Fibroblast of upper back skin (primary cell): ENCODE data around the gene KCNMA1.
A peak's percentile ranks its signal among the peaks of the same experiment; 100 is the strongest.
"Not testable (repeated sequence)": the region's sequence is repeated elsewhere in the genome, so short reads cannot be mapped to it uniquely, and the experiment has no call there.

Source experiments
- DNase-seq: peaks from one replicate; pipeline ENCODE4 v3.0.0-alpha.2; 2013

KCNMA1 gene

DNA sequence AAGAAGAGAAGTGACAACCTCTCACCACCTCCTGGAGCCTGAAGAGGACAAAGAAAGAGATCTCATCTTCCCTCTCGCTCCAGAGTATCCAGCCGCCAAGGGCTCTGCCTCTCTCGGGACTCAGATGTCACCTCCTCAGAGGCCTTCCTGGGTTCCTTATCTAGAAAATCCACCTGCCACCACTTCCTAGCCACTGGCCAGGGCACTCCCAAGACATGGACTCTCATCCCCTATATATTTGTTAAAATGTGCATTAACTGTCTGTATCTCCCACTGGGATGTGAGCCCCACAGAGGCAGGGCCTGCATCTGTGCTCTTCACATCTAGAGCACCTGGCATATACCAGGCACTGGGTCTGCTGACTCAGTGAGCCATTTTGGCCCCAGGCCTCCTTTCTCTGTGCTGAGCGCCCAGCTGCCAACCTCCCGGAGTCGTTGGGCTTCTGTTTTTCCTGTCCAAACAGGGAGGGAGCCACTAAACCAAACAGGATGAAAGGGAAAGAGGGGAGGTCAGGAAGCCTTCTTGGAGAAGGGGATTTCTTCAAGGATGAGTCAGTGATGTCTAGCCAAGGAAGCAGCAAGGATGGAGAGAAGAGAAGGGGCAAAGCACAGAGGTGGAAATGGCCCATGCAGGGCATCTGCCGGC is 58.9 kb downstream of the KCNMA1 start:
- peak; percentile 35 for DNase-seq

DNA sequence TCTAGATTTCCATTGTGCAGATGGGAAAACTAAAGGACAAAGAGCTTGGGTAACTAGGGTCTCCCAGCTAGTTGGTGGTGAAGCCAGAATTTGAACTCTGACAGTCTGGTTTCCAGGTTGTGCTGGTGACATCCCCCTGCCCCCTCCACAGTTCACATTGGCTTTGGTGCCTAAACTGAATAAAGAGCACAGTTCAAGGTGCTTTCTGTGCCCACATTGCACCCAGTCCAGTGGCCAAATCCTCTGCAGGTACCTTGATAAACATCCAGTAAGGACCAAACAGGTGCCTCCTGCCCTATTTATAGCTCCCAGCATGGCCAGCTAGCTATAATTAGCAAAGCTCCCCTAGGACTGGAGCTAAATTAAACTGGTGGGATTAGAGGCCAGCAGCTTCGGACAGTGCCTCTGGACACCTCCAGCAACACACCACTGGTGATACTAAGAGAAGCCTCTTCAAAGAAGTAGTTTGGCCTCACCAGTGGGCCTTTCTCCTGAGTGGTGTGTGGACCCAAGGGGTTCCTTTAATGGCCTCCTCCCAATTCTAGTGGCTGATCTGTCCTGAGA is 59.9 kb downstream of the KCNMA1 start:
- DNase-seq, result no peak

DNA sequence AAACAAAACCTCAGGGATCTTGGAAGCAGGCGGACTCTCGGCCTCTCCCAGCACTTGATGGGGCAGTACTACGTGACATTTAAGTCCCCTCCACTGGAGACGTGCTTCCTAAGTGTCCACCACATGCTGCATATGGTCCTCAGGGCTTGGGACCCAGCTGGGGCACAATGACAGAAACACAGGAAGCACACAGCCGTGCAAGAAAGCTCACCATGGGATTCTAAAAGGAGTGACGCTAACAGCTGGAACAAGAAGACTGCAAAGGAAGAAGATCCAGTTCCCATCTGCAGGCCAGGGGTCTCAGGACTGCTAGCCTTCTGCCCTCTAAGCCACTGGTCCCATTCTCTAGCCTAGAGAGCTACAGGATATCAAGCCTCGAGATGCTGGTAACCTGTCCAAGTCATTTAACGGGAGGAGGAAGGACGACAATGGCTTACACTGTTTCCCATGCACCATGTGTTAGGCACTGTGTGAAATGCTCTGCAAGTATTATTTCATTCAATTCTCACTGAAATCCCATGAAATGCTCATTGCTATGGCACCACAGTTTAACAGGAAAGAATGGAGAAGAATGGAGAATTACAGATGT is 61.1 kb downstream of the KCNMA1 start:
- DNase-seq, result no peak

DNA sequence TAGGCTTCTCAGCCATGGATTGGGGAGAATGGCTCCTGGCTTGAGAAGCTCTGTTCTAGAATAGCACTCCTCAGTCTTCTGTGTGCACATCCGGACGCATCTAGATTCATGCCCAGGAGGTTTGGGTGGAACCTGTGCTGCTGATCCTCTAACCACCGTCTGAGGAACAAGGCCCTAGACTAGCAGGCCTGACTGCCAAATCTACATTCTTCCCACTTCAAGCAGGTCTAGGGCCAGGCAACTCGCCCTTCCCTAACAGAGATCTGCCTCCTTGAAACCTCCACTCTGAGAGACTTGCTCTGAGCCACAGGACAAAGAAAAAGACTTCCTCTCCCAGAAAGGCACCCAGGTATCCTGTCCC is 61.6 kb downstream of the KCNMA1 start:
- no peak for DNase-seq

DNA sequence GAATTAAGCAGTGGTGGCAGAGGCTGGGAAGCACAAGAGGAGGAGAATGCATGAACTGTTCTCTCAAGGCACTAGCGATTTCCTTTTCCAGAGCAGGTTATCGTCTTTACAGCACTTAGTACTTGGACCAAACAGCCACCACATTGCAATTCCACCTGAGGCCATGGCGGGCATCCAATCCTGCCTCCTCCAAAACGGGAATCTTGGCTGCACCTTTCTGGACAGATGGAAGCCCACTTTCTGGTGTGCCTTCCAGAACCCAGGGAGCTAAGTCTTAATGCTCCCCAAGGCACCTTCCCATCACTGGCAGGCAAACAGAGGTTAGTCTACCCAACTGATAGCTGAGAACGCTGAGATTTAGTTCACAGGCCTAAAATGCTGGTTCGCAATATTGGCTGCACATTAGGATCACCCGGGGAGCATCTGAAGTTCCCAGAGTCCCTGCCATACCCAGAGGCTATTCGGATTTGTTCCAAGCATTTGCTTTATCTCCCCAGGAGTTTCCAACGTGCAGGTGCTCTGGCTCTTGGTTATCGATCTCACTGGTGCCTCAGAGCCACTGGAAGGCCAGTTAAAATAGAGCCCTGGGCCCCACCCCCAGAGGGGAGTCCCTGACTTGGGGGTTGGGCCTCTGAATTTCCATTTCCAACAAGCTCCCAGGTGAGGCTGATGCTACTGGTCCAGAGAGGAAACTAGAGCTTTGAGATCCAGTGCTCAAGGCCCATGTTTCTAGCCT is 62.2 kb downstream of the KCNMA1 start:
- no peak for DNase-seq

DNA sequence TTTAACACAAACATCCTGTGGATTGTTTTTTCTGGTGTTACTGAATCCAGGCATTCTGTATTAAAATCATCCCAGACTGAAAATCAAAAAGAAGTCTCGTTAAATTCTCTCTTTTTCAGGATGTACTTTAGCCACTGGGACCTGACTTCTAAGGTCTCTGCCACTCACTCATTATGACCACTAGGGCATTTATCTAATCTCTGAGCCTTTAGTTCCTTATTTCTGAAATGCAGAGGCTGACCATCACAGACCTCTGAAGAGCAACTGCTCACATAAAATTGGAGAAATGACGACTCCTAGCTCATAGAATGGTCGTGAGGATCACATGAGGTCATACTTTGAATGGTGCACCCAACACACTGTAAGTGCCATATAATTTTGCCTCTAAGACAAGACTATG is 63.2 kb downstream of the KCNMA1 start:
- DNase-seq, result no peak

DNA sequence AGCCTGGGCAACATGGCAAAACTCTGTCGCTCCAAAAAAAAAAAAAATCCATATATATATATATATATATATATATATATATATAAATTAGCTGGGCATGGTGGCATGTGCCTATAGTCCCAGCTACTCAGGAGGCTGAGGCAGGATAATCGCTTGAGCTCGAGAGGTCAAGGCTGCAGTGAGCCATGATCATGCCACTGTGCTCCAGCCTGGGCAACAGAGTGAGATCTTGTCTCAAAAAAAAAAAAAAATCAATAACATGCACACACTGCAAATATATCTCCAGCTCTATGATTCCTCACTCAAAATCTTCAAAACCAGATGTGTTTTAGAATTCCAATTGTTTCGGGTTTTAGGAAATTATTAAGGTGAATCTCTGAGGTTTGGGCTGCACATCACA is 65.1 kb downstream of the KCNMA1 start:
- DNase-seq, result not testable (repeated sequence)

DNA sequence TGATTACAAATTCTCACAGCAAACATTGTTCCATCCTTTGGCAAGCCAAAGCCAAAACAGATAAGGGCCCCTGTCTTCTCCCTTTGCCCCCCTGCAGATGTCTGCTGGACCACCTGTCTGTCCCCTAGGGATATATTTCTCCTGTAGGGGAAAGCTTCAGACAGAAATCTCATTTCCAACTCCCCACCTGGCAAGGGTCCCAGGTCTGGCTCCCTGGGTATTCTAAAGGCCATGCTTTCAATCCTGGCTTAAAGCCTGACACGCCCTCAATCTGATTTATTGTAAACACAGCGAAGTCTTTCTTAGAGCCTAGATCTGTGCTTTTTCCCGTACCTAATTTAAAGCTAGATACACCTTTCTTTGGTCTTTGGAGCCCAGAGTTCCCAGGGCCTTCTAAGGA is 66.1 kb downstream of the KCNMA1 start:
- DNase-seq, result no peak

DNA sequence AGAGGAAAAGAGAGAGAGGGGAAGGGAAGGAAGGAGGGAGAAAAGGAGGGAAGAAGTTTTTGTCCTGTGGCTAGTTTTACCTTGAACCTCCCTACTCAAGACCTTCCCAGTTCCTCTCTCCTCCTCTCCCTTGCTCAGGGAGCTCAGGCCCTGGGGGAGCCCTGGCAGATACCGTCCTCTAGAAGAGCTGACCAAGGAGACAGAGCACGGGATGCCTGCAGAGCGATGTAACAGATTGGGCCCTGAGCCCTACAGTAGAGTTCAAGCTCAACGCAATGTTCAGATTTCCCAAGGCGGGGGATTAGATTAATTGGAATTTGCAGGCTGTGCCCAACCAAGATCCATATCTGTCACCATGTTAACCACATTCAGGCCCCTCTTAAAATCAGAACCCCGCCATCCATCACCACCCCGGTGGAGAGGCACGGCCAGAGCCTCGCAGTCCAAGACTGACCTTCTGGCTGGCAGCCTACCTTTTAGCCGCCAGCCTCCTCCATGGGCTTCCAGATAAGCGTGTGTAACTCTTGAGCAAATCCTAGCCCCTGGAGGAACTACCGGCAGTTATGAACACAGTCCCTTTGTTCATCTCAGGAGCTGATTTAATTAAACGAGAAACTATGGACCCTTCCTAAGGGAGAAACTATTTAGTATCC is 70.6 kb downstream of the KCNMA1 start:
- DNase-seq, result peak; percentile 61

DNA sequence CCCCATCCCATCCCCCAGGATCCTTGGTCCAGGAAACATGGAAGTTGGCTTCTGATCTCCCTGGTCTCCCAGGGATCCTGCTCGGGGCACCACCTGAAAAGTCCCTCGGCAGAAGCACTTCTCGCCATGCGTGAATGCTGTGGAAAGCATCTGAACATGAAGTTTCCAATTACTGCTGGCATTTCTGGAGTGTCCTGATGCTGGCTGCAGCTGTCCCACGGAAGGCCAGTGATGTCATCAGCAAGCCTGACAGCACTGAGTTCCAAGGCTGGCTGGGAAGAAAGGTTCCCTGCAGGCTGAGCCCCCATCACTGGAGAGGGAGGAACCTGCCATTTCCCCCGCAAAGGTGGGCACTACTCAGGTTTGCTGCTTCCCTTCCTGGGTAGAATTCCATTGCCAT is 71.4 kb downstream of the KCNMA1 start:
- no peak for DNase-seq

DNA sequence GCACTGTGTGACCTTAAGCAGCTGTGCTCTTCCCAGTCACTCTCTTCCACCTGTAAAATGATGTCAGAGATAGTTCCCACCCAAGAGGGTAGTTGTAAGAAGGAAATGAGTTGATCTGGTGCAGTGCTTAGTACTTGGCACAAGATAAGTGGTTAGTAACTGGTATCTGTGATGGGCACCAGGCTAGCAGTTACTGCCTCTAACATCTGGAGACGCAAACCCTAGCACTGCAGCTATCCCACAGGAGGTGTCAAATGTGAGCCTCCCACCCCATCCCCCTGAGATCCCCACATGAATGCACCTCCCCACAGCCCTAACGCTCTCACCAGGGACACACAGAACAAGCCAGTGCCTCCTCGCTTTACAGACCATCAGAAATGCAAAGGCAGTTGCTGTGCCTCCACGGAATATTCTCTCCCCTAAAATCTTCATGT is 72.0 kb downstream of the KCNMA1 start:
- no peak for DNase-seq

DNA sequence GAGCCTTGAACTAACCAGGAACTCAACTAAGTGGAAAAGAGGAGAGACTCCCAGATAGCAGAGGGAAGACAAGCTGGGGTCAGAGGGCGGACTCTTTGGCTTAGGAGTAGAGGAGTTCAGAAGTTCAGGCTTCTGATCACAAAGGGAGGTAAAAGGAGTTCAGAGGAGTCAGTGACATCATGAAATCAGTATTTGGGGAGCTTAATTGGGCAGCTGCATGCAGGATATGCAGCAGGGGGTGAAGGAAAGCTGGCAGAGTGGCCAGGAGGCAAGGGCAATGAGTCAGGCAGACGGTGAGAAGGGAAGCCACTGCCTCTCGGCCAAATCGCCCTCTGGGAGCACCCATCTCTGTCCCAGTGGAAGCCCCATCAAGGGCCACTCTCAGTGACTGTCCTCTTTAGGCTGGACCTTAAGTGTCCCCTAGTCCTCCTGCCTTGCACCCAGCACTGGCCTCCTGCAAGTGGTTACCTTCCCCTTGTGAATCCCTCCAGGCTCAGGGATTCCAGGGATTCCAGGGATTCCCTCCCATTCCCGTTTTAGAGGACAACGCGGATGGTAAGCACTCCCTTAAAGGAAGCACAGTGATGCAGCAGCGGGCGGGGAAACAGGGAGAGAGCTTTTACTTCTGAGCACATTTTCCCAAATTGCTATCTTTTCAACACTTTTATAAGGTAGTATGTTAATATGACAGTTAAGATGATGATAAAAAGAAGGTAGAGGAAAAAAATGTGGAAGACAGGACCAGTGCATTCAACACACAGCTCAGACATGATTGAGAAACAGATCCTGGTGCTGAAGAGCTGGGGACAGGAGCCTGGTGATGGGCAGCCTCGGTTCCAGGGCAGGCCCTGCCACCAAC is 72.6 kb downstream of the KCNMA1 start:
- DNase-seq, result peak; percentile 67

DNA sequence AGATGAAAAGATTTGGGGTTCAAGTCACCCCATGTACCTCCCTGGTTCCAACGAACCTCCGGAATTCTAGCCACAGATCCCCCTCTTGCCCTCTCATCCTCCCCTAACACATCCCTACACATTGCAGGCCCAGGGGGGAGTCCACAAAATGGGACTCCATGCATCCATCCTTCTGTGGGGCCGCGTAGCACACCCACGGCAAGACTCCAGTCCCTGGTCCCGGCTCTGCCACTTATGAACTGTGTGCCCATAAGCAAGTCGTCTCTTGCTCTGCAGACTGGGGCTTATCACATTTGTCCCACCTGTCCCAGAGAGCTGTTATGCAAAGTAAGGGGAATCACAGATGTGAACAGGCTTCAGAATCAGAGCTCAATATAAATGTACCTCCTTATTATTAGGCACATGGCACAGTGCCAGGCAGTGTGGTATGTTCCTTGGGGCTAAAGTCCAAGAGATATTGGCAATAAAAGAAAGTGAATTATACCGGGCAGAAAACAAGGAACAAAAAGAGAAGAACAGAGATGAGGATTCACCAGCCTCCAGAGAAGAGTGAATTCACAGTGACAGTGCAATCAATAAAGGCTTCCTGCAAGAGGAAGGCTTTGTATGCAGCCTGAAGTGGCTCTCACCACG is 73.9 kb downstream of the KCNMA1 start:
- no peak for DNase-seq

DNA sequence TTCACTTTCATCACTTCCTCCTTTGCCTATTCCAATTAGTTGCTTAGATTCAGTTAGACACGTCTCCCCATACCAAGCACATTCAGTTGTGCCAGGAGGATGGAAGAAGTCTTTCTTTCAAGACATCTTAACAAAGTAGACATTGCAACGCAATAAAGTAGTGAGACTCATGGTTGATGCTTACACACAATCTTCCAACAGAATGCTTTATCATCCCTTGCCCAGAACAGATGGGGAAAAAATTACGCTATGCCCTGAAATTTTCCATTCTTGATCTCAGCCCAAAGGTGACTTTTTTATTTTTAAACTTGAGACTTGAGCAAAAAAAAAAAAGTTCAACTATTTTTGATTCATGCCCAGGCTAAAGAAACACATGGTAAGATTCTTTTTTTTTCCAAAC is 74.9 kb downstream of the KCNMA1 start:
- no peak for DNase-seq

DNA sequence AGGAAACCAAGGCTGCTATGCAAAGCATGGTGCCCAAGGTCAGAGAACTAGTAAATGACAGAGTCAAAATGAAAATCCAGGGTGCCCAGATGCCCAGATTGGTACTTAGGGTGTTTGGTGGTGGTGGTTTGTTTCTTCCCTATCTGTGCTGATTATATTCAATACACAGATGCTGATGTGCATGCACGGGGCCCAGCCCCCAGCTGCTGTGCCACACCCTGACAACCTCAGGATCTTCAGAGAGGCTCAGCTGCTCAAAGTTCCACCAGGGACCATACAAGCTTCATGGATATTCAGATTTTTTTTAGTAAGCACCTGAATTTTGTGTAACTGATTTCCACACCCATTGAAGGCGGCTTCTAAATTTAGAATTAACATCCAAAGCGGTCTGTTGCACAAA is 75.6 kb downstream of the KCNMA1 start:
- DNase-seq, result no peak

DNA sequence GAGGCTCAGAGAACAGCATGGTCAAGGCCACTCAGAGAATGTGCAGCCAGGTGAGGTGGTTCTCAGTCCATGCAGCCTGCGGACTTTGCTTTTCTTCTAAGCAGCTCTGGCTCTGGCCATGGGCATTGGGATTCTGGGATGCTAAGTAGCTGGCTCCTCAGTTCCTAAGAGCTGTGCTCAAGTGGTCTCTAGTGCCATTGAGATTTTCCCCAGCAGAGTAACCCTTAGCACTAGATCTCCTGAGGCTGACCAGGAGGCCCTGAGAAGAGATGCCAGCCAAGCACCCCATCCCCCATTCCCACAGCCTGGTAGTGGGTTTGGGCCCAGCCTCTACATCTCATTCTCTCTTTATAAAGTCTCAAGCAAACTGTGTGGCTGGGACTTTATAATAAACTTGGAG is 77.1 kb downstream of the KCNMA1 start:
- no peak for DNase-seq

DNA sequence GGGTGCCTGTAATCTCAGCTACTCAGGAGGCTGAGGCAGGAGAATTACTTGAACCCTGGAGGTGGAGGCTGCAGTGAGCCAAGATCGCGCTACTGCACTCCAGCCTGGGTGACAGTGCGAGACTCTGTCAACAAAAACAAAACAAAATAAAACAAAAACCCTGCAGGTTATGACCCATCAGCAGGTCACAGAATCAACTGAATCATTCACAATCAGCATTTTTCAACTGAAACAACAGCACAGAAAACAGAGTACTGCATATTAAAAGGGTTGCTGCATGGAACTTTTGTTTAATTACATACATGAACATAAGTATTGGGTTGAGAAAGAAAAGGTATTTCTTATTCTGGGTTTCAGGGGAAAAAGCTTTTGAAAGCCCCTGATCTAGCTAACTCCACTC is 77.6 kb downstream of the KCNMA1 start:
- DNase-seq, result no peak

DNA sequence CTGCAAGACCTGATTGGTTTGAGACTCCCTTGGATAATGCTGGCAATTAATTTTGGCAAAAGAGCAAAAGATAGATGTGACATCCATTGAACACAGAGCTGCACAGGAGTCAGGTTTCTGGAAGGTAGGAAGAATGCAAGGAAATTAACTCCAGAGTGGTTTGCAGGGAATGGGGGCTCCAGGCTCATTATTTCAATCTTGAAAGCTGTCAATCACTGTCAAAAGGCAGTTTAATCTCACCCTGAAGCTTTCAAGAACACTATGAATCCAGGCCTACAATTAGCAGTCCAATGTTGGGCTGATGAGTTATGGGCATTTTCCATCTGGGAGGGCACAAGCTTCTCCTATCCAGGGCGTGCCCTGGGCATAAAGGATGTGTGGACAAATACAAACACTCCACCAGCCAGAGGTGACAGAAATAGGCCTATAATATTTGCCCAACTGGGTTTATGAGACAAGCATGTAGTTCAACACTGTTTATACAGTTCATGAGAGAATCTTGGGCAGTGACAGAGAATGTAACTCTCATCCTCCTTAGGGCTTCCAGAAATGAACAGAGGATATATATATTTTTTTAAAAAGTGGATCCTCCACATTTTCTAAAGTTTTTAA is 80.5 kb downstream of the KCNMA1 start:
- DNase-seq, result no peak

DNA sequence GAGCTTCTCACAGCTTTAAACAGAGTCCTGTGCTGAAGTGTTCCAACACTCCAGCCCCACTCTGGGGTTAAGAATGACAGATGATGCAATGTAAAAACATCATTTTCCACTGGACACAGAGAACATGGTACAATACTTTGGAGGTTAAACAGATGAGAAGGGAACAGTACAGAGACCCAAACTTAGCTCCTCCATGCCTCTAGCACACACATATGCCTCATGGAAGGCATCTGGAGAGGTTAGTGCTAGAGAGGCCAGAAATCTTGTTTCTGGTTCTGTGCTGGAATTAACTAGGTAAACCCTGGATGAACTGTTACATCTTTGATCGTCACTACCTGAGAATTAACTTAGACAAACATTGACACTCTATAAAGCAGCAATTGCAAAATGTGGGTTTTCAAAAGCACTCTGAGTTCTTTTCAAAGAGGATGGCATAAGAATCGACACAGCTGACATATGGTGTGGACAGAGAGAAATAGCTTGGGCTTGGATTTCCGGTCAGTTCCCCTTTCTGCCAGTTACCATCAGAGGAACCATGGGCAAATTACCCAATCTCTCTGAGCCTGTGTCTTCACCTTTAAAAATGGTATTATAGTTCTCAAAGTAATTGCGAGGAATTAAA is 81.9 kb downstream of the KCNMA1 start:
- DNase-seq, result peak; percentile 69

DNA sequence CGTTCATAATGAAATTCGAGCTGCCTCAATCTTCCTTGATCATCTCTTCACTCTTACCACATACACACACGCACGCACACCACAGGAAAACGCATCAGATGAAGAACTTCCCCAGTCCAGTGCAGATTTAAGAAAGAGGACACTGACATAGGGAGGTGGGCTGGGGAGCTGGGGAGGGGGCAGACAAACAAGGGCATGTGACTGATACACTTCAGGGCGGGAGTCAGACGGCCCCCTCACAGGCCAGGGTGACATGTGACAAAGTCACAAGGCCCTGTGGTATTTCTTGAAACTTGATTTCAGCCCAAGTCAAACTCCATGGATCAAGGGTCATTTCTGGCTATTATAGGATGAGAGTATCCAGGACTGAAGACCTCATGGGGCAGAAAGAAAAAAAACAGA is 82.6 kb downstream of the KCNMA1 start:
- DNase-seq, result no peak

DNA sequence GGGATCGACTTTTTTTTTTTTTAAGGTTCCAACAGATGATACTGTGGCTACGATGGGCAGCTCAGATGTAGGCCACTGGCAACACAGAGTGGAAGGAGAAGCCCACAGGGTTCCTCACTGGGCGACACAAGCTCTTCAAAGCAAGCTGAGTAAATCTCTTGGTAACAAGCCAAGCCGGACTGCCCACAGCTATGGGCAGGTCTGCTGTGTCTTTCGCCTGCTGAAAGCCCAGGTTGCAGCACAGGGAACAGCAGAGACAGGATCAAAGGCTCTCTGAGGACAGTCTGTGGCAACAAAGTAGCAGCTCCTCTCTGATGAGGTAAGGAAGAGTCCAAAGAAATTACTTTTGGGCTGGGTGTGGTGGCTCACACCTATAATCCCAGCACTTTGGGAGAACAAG is 83.6 kb downstream of the KCNMA1 start:
- DNase-seq, result no peak
